ENCODE results near the gene ERN2.

- no peak for TF ChIP-seq EZH2phosphoT487 (IDR thresholded peaks at IDR 0.05; ENCODE audit: low read depth)
- TF ChIP-seq CTCF (IDR thresholded peaks at IDR 0.05; ENCODE audit: low read depth, low read length): no peak
Observed at GRCh38 chr16:23668873-23669272, 44.1 kb downstream of the ERN2 start.
